Stimulated activated CD4-positive, alpha-beta T cell treated with anti-CD3 and anti-CD28 coated beads, Interleukin-15, amount 100 ng/mL, for 1 hour (primary cell): Measurements from ENCODE around the gene EPB42.
"Not testable (repeated sequence)": the region's sequence is repeated elsewhere in the genome, so short reads cannot be mapped to it uniquely, and the experiment has no call there.

Experiments used
- DNase-seq, 2 donors: peaks; one replicate each; pipeline ENCODE4 v3.0.0-alpha.2; 2020; ENCODE audit warnings: low read depth in 1 of 2, low spot score in 1 of 2

The EPB42 gene

DNA sequence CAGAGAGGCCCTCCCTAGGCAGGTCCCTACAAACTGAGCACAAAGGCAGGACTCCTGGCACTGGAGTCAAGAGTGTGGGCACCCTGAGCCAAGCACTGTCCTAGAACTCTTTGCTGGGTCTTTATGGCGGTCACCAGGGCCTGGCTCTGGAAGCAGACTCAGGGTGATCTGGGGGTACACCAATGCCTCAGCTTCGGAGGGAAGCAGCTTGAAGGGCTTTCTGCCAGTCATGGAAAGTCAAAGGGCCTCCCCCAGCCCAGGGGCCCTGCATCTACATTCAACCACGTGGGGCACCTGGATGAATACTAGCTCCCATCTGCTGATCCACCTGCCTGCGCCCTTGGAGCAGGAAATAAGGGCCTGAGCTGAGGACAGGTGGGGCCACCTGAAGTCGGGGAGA, 7.4 kb downstream of the EPB42 start:
- no peak for DNase-seq

DNA sequence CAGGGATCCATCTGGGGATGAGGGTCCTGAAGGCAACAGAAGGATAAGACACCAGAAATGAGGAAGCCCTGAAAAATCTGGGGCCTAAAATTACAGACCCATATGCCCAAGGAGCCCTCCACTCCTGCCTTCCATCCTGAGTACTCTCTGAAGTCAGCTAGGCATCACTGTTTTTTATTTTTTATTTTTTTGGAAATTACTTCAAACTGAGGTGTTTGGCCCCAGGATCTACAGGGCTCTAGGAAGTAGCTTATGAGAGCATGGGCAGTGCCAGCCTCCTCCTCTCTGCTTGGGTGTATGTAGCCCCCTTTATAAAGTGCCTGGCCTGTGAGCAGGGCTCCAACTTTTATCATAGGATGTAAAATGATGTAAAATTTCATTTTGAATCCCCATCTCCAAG, 7.9 kb downstream of the EPB42 start:
- DNase-seq: no peak

DNA sequence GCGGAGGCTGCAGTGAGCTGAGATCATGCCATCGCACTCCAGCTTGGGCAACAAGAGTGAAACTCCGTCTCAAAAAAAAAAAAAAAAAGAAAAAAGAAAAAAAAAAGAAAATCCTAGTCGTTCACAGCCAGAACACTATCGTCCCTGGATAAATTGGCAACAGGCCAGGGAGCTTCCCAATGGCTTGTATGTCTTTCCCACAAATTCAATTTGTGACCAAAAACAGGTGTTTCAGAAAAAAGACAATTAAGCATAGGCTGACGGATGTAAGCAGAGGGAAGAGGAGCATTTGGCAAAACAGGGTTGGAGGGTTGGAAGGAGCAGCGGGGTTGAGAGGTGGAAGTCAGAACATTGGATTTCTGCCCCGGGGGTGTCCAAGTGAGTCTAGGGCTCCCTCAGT, 8.5 kb downstream of the EPB42 start:
- no peak for DNase-seq

DNA sequence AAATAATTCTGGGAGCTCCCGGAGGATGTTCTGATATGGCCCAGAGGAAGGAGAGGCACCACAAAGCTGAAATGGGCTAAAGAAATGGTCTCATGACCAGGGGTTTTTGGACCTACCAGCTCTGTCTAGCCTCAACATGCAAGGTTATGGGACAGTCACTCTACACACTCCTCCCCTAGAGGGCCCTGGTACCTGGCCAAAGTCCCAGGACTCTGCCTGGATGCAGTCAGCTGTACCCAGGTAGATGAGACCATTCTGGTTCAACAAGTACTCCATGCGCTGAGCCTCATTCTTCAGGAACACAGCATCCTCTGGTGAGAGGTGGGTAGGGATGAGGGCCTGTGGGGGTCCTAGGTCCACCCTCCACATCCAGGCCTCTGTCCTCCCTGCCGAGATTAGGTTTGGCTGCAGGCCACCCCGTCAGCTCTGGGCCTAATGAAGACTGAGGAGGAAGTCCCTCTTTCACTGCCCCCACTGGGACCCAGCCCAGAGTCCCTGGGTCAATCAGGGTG, 9.5 kb downstream of the EPB42 start:
- DNase-seq: no peak

DNA sequence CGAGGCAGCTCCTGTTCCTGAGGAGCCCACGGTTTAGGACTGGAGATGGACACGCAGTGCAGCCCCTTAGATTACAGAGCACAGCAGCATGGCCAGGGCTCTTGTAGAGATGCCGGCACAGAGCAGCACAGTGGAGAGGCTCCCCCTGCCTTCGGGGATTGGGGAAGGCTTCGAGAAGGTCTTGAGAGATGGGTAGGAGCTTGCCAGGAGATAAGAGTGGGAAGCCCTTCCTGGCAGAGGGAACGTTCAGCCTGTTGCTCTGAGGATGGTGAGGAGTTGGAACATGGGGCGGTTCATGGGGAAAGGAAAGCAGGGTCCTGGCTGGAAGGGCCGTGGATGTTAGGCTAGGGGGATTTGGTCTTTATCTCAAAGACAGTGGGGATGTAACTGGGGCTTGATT, 10.0 kb downstream of the EPB42 start:
- no peak for DNase-seq

DNA sequence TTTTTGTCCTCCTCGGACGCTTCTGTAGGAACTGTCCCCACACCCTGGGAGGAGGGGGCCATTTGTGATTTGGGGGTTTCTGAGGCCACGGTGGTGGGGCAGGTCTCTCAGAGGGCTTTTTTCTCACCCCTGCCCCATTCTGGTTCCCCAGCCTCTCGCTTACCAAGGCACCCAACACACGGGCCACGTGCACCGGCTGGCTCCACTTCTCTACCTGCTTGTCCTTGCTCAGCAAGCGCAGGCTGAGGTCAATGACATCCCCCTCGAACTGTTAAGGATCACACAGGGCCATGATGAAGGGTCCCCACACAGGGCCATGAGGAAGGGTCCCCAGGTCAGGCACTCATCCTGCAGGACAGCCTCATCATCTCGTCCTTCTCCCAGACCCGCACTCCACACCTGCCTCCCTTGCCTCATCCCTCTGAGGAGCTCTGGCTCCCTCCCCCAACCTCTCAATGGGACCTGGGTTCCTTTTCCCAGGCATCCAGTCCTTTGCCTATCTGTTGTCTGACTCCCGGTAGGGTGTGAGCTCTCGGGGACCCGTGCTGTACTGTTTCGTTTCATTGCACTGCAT, 10.6 kb downstream of the EPB42 start:
- DNase-seq: no peak

DNA sequence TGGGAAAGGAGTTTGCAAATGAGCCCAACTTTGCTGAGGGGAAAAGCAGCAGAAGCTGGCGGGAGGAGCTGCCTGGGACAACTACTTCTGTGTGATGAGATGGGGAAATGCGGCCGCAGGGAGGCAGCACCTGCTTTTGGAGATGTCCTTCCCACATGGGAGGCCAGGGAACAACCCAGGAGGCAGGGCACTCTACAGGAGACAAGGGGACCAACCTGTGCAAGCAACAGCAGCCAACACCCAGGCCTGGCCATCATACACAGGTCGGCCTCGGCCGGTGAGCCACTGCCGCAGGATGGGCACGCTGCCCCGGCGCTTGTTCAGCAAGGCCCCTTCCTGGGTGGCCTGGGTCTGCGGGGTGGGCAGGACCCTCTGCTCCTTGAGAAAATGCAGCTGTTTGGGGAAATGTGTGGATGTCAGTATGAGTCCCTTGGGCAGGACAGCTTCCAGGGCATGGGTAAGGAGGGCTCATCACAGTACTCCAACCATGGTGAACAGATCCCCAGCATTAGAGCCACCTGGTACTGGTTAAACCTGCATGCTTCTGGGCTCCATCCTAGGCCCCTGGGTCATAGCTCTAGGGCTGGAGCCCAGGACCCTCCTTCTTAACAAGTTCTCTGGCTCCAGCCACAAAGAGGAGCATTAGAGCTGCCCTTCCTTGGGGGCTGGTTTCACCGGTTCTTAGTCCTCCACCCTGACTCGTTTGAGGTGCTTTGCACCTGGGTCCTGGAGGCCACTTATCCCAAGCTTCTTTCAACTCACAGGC, 11.6 kb downstream of the EPB42 start:
- no peak for DNase-seq

DNA sequence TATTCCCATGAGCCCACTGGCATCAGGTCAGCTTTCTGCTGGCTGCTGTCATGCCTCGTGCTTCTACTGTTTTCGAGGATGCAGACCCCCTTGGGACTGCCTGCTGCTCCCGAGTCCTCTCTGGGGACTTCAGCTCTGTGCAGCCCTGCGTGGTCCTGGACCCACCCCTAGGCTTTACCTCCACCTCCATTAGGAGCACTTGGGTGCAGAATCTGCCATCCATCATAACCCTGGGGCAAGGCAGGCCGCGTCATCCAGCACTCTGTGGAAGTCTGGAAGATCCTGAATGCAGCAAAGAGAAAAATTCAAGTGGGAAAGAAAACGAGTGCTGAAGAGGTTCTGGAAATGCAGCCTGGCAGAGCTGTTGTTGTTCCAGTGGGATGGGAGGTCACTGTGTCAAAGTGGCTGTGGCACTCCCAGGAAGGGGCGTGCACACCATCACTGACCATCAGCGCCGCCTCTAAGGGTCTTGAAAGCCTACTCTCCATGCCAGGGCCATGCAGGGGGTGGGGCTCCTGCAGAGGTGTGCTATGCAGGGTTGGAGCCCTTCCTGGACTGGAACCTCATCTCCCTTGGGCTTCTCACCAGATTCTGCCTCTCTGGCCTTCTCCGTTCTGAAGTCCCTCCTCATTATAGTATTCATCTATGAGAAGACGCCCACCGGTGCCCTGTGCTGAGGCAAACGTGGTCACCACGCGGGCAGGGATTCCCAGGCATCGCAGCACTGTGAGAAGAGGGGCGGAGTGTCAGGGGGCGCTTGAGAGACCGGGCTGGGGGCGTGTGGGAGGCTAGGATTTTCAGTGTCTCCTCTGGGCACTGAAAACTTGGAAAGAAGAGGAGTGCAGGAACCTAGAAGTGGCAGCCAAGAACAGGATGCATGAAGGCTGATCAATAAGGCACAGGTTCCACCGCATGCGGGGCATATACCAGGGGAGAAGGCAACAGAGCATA, 12.5 kb downstream of the EPB42 start:
- no peak for DNase-seq

DNA sequence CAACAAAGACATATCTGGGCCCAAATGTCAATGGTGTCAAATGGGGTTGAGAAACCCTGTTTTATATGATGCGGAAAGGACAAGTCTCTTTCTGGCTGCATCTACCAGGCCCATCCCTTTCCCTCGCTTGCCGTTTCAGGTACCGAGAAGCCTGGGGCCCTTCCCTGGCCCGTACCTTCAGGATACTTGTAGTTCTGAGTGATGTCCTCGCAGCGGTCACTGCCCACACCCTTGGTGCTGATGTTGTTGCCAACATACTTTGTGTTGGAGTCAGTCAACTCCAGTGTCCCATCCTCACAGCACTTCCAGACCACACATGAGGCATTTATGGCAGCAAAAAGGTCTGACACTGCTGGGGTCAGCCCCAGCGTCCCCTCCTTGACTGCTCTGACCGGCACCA, 13.8 kb downstream of the EPB42 start:
- DNase-seq: no peak

DNA sequence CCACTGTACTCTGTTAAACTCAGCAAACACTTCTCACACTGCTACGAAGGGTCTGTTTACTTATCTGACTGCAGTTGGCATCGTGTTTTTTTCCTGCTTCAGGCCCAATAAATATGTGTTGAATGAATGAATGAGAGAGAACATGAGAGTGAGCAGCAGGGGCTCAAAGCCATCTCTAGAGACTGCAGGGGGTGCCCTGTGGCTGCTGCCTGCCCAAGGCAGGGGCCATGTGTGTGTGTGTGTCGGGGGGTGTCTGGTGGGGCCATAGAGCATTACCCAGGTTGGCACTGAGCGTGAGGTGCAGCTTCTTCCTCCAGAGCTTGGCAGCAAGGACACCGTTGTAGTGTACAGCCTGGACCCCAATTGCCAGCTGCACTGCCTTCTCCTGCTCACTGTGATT, 14.8 kb downstream of the EPB42 start:
- no peak for DNase-seq

DNA sequence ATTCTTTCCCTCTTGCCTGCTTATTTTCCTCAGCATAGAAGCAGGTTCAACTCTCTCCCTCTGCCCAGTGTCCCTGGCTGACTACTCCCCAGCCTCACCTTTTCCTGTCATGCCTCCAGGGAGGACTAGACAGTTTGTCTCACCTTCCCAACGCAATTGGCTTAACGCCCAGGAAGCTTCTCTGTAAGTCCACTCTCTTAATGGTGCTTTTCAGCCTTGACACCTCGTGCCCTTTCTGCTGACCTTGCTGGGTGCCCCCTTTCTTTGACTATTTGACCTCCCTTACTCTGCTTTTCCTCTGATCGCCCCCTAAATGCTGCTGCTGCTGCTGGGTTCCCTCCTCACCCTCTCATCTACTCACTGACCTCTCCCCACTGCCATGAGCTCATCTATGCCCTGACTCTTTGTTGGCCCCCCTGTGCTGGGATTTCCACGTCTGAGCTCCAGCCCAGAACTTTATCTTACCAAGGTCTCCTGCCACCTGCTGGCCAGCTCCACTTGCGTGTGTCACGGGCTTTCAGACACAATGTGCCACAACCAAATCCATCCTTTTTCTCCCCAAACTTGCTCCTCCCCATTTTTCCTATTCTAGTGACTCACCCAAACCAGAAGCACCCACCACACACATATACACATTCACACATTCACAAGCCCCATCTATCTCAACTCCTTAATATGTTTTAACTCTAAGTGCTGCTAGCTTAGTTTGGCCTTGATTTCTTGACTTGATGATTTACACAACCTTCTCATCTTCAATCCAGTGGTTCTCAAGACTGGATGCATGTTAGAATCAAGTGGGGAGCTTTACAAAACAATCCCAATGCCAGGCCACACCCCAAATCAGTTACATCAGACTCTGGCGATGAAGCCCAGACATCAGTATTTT, 16.6 kb downstream of the EPB42 start:
- peak in 1 of 2 donors; percentile 23 for DNase-seq

DNA sequence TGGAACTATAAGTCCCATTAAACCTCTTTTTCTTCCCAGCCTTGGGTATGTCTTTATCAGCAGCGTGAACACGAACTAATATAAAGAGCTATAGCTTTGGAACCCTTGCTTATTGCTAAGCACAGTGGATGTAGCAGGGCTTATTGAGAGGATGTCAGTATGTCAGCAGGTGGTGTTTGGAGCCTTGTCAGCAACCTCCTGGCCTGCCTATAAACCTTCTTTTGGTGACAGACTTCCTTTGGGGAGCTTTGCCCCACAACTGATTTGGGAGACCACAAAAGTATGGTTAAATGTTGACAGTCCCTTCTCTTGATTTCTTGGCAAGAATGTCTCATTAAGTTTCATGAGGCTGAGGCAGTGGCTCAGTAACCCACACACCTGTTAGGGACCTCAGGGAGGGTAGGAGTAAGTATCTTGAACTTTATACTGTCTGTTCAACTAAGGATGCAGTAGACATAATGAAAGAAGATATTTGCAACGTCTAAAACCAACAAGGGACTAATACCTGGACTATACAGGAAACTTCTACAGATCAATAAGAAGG, 20.8 kb downstream of the EPB42 start:
- no peak for DNase-seq

DNA sequence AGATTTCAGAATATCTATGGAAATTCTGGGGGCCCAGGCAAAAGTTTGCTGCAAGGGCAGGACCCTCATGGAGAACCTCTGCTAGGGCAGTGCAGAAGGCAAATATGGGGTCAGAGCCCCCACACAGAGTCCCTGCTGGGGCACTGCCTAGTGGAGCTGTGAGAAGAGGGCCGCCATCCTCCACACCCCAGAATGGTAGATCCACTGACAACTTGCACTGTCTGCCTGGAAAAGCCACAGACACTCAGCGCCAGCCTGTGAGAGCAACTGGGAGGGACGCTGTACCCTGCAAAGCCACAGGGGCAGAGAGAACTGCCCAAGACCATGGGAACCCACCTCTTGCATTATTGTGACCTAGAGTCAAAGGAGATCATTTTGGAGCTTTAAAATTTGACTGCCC, 21.8 kb downstream of the EPB42 start:
- DNase-seq: no peak

DNA sequence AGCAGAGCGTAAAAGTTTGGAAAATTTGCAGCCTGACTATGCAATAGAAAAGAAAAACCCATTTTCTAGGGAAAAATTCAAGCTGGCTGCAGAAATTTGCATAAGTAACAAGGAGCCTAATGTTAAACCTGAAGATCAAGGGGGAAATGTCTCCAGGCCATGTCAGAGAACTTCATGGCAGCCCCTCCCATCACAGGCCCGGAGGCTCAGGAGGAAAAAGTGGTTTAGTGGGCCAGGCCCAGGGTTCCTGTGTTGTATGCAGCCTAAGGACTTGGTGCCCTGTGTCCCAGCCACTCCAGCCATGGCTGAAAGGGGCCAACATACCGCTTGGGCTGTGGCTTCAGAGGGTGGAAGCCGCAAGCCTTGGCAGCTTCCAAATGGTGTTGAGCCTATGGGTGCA, 22.3 kb downstream of the EPB42 start:
- DNase-seq: not testable (repeated sequence)

DNA sequence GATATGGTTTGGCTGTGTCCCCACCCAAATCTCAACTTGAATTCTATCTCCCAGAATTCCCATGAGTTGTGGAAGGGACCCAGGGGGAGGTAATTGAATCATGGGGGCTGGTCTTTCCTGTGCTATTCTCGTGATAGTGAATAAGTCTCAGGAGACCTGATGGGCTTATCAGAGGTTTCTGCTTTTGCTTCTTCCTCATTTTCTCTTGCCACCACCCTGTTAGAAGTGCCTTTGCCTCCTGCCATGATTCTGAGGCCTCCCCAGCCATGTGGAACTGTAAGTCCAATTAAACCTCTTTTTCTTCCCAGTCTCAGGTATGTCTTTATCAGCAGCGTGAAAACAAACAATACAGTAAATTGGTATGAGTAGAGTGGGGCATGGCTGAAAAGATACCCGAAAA, 23.0 kb downstream of the EPB42 start:
- DNase-seq: not testable (repeated sequence)

DNA sequence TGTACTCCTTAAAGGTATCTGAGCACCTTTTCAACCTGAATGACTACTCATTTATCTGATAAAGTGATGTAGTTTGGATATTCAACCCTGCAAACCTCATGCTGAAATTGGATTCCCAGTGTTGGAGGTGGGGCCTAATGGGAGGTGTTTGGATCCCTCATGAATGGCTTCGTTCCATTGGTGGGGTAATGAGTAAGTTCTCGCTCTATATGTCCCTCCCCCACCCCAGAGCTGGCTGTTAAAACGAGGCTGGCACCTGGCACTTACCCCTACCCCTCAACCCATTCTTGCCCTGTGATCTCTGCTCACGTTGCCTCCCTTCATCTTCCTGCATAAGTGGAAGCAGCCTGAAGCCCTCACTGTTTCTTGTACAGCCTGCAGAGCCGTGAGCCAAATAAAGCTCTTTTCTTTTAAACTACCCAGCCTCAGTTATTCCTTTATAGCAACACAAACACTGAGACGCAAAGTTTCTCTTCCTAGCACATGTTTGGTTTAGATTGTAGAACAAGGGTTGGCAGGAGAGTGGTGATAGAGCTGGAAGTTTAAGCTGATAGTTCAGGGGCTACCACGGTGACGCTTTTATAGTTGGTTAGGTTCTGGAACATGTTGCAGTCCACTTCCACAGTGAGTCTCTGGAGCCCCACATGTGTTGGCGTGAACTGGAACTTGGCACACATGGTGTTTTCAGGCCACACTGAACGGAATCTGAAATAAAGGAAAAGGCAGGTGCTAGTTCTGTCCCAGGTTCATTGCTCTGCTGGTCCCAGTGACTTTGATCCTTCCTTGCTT, 23.9 kb downstream of the EPB42 start:
- DNase-seq: no peak

DNA sequence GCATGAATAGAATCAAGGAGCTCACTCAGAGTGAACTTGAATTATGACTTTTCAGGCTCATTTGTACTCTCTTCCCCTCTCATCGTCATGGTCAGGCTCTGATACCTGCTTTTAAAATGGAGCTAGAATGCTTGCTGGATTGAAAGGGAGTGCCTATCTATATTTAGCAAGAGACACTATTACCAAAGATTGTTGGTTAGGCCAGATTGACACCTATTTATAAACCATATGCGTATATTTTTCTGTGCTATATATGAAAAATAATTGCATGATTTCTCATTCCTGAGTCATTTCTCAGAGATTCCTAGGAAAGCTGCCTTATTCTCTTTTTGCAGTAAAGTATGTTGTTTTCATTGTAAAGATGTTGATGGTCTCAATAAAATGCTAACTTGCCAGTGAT, 26.0 kb downstream of the EPB42 start:
- no peak for DNase-seq

DNA sequence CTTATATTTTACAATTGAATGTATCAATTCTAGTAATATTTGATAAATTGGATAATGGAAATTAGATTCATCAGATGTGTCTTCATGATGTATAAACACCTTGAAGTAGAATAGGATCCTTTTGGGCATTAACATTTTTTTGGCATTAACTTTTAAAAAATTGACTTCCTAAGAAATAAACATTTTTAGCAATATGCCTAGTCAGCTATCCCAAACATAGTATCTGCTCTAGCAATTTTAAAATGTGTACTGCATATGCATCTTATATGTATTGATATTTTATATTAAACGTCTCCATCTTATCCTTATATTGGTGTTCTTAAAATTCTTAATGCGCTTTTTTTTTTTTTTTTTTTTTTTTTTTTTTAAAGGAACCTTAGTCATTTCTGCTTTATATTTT, 27.1 kb downstream of the EPB42 start:
- DNase-seq: no peak

DNA sequence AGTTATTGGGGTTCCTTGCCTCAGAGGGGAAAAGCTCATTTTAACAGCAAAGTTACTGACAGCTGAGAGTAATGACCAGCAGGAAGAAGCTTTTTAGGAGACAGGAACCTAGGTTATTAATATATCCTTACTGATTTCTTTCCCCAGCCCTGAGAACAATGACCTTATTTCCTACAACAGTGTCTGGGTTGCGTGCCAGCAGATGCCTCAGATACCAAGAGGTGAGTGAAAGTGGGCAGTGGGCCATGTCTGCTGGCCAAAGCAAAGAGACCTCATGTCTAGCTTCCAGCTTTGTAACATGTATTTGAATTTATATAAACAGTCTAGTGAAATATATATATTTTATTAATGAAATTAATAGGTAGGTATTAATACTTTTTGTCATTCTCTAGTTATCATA, 30.6 kb downstream of the EPB42 start:
- no peak for DNase-seq

DNA sequence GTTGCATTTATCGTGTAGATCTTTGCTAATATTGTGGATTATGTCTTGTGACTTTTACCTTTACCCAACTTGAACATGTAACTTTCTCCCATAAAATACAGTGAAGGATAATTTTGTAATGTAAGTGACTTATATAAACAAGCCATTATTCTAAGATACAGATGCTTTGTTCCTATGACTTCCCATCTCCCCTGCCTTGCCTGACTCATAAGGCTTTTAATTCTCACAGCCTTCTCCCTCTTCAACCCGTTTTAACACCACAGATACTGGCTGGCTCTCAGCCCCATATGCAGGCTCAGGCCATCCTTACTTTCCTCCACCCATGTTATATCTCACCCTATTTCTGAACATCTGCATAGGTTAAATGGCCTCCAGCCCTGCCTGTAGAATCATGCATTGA, 31.5 kb downstream of the EPB42 start:
- DNase-seq: no peak
